ENCODE measurements around the gene TNFRSF14. TPM values are rescaled to one million over a fixed set of nuclear protein-coding genes. Genes with fewer than 3 reads are reported as not detected.

The TNFRSF14 gene
- polyA plus RNA-seq, 2 of the 4 experiments (the other 2 are of a cell fraction) = 0.16 to 0.25 TPM

DNA sequence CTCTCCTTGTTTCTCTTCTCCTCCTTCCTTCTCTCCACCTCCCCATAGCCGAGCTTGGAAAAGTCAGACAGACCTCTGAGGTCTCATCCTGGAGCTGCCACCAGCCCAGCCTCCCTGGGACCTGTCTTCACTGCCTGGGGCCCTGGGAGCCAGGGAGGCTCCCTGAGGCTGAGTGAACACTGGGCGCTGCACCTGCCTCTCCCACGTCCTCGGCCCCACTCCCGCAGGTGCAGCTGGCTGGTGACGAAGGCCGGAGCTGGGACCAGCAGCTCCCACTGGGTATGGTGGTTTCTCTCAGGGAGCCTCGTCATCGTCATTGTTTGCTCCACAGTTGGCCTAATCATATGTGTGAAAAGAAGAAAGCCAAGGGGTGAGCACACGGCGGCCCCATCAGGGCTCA lies 5.3 kb downstream of the TNFRSF14 start:
- Histone ChIP-seq H3K4me3 (no peak overlapping the region), H3K27ac (no peak overlapping the region), H3K9me3 (no peaks in the 10 kb centered on the region), H3K4me1 (no peaks in the 10 kb centered on the region), H3K4me2 (no peak overlapping the region)
- ATAC-seq (no peak), DNase-seq (ENCODE audit: low read depth in 1 of 2, low spot score in 1 of 2) (no peak), FAIRE-seq (no peak)
- 36% methylated on average over 9 of the region's 11 CpGs for WGBS (ENCODE audit: missing lambda C conversion rate)
- TF ChIP-seq SREBF2 (IDR thresholded peaks at IDR 0.05) = no peak
- TF ChIP-seq, protein P1, sequence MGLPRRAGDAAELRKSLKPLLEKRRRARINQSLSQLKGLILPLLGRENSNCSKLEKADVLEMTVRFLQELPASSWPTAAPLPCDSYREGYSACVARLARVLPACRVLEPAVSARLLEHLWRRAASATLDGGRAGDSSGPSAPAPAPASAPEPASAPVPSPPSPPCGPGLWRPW (IDR thresholded peaks at IDR 0.05) = no peak
- no peak for TF ChIP-seq CHD2 (IDR thresholded peaks at IDR 0.05; ENCODE audit: low read length, partially characterized antibody)
- no peak for TF ChIP-seq FOSL2 (IDR thresholded peaks at IDR 0.05)
- no peak for TF ChIP-seq FOSL2 (CRISPR knock-in tag; IDR thresholded peaks at IDR 0.05)
- no peak for TF ChIP-seq ZC3H11A (IDR thresholded peaks at IDR 0.05)
- TF ChIP-seq ZNF302 (CRISPR knock-in tag; IDR thresholded peaks at IDR 0.05) = no peak
- TF ChIP-seq, protein P2, sequence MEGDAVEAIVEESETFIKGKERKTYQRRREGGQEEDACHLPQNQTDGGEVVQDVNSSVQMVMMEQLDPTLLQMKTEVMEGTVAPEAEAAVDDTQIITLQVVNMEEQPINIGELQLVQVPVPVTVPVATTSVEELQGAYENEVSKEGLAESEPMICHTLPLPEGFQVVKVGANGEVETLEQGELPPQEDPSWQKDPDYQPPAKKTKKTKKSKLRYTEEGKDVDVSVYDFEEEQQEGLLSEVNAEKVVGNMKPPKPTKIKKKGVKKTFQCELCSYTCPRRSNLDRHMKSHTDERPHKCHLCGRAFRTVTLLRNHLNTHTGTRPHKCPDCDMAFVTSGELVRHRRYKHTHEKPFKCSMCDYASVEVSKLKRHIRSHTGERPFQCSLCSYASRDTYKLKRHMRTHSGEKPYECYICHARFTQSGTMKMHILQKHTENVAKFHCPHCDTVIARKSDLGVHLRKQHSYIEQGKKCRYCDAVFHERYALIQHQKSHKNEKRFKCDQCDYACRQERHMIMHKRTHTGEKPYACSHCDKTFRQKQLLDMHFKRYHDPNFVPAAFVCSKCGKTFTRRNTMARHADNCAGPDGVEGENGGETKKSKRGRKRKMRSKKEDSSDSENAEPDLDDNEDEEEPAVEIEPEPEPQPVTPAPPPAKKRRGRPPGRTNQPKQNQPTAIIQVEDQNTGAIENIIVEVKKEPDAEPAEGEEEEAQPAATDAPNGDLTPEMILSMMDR (IDR thresholded peaks at IDR 0.05) = no peak
- TF ChIP-seq RCOR1 (IDR thresholded peaks at IDR 0.05; ENCODE audit: low read depth, low read length) = no peak
- TF ChIP-seq RAD21 (conservative IDR thresholded peaks at IDR 0.05 in 1 of 2, IDR thresholded peaks at IDR 0.05 in 1 of 2) = no peak
- TF ChIP-seq, protein P3, sequence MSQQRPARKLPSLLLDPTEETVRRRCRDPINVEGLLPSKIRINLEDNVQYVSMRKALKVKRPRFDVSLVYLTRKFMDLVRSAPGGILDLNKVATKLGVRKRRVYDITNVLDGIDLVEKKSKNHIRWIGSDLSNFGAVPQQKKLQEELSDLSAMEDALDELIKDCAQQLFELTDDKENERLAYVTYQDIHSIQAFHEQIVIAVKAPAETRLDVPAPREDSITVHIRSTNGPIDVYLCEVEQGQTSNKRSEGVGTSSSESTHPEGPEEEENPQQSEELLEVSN (IDR thresholded peaks at IDR 0.05; ENCODE audit: borderline replicate concordance, low read depth) = no peak
- TF ChIP-seq POLR2A (IDR thresholded peaks at IDR 0.05; ENCODE audit: low read length) = no peak
- TF ChIP-seq EP300 (IDR thresholded peaks at IDR 0.05) = no peak
- ChIA-PET POLR2A (no interaction called here), CTCF (interaction anchor here (0.9 to 2.2 kb wide), 5 partner anchors 13 to 863 kb away, joined by 3 to 10 read pairs (median 6); no protein-coding TSS in a partner anchor)

DNA sequence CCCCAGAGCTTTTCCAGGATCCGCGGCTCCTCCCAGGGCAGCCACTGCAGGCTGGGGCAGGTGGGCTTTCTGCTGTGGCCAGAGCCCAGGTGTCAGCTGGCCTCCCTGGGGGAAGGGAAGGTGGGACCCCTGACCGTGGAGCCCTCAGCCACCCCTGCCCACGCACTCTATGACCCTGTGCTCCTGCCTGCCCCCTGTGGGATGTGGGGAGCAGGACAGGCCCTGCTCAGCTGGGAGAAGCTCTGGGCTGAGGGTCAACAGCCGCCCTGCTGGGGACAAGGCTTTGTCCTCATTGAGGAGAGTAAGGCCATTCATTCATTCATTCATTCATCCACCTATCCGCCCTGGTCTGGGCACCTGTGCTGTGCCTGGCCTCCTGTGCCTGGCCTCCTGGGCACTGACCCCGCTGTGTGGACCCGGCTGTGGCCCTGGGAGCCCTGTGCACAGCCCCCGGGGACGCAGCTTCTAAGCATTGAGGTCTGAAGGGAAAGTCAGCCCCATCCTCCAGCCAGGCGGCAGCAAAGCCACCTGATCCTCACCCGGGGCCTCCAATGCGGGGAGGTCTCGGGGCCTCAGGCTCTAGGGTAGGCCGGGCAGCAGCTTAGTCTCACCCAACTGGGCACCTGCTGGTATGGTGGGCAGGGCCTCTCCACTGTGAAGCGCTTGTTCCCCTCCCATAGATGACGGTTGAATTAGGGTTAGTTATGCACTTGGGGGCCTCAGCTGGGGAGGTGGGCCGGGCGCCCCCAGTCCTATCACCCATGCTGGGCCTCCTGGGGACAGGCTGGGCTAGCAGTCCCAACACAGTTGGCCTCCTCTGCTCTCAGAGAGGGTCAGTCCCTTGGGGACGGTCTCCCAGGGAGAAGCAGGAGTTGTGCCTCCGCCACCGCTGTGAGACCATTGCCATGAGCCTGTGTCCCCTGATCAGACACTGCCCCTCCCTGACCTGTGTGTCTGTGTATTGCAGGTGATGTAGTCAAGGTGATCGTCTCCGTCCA lies 6.0 kb downstream of the TNFRSF14 start:
- ATAC-seq (peak in 1 of 2 experiments; percentile 68; a peak in 3 of 6 replicates), DNase-seq (ENCODE audit: low read depth in 1 of 2, low spot score in 1 of 2) (no peak), FAIRE-seq (no peak)
- H3K27ac ChIP-seq = no peak overlapping the region
- ChIA-PET POLR2A (no interaction called here), CTCF (interaction anchor here (0.9 to 2.2 kb wide), 6 partner anchors 14 to 862 kb away, joined by 3 to 10 read pairs (median 5); no protein-coding TSS in a partner anchor)
- WGBS (ENCODE audit: missing lambda C conversion rate) = 80% methylated on average over 8 of the region's 24 CpGs
- TF ChIP-seq, protein P4, sequence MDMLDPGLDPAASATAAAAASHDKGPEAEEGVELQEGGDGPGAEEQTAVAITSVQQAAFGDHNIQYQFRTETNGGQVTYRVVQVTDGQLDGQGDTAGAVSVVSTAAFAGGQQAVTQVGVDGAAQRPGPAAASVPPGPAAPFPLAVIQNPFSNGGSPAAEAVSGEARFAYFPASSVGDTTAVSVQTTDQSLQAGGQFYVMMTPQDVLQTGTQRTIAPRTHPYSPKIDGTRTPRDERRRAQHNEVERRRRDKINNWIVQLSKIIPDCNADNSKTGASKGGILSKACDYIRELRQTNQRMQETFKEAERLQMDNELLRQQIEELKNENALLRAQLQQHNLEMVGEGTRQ (IDR thresholded peaks at IDR 0.05) = no peak
- no peak for TF ChIP-seq MYC (IDR thresholded peaks at IDR 0.05; ENCODE audit: borderline replicate concordance, low read length)
- TF ChIP-seq TP53 (CRISPR knock-in tag; IDR thresholded peaks at IDR 0.05) = no peak
- TF ChIP-seq BHLHE40 (IDR thresholded peaks at IDR 0.05; ENCODE audit: low read depth, low read length) = no peak
- no peak for TF ChIP-seq RNF2 (IDR thresholded peaks at IDR 0.05; ENCODE audit: borderline replicate concordance, low read depth)
- no peak for TF ChIP-seq ZC3H11A (IDR thresholded peaks at IDR 0.05)
- TF ChIP-seq HDAC2 (IDR thresholded peaks at IDR 0.05) = no peak
- no peak for TF ChIP-seq JUN (IDR thresholded peaks at IDR 0.05)
- TF ChIP-seq RAD21 (conservative IDR thresholded peaks at IDR 0.05 in 1 of 2, IDR thresholded peaks at IDR 0.05 in 1 of 2) = no peak
- no peak for TF ChIP-seq CBX2 (IDR thresholded peaks at IDR 0.05; ENCODE audit: borderline replicate concordance, low read depth)
- no peak for TF ChIP-seq ZNF302 (CRISPR knock-in tag; IDR thresholded peaks at IDR 0.05)
- H3K4me3 ChIP-seq = no peak overlapping the region
- no peaks in the 10 kb centered on the region for H3K4me1 ChIP-seq
- no peak overlapping the region for H3K4me2 ChIP-seq
- H3K9me3 ChIP-seq = no peaks in the 10 kb centered on the region

Measured in A549 (cell line).